ENCODE results near the gene HIF3A. TPM values are rescaled to one million over a fixed set of nuclear protein-coding genes. Genes with fewer than 3 reads are reported as not detected.

HIF3A gene
- total RNA-seq, 3 donors from 2014 or later, result 10.4 to 111 (median 20.6) TPM

DNA sequence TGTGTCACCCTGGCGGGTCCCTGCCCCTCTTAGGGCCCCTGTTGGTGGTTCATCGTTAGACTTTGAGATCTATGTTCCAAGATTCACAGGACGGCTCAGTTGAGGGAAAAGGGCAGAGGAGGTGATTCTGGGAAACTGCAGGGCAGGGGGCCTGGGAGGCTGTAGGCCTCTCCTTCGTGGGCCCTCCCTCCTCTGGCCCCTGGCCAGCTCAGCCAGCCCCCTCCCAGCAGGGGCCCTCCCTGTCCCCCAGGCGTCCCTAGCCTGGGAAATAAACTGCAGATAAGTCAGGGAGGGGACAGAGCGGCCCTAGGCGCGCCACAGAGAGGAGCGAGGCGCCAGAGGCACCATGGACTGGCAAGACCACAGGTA is 6.5 kb downstream of the HIF3A start:
- TF ChIP-seq POLR2AphosphoS5 (IDR thresholded peaks at IDR 0.05) (no peak), POLR2A (IDR thresholded peaks at IDR 0.05) (no peak)
- TF ChIP-seq, protein P1, sequence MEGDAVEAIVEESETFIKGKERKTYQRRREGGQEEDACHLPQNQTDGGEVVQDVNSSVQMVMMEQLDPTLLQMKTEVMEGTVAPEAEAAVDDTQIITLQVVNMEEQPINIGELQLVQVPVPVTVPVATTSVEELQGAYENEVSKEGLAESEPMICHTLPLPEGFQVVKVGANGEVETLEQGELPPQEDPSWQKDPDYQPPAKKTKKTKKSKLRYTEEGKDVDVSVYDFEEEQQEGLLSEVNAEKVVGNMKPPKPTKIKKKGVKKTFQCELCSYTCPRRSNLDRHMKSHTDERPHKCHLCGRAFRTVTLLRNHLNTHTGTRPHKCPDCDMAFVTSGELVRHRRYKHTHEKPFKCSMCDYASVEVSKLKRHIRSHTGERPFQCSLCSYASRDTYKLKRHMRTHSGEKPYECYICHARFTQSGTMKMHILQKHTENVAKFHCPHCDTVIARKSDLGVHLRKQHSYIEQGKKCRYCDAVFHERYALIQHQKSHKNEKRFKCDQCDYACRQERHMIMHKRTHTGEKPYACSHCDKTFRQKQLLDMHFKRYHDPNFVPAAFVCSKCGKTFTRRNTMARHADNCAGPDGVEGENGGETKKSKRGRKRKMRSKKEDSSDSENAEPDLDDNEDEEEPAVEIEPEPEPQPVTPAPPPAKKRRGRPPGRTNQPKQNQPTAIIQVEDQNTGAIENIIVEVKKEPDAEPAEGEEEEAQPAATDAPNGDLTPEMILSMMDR (IDR thresholded peaks at IDR 0.05), result no peak
- H3K4me1 ChIP-seq, result peaks cover 4 to 25% of the 10 kb centered on the region in 2 donors
- no peak overlapping the region for H3K27ac ChIP-seq
- no peaks in the 10 kb centered on the region for H3K27me3 ChIP-seq
- H3K36me3 ChIP-seq, result no peaks in the 10 kb centered on the region
- H3K9me3 ChIP-seq, result peaks cover 0 to 12% of the 10 kb centered on the region in 2 donors
- no peak for DNase-seq (ENCODE audit: low spot score in 2 of 2)
- intact Hi-C loops (cut with DNase I; ENCODE audit: low total_unique reads), result no loop called here
- H3K4me3 ChIP-seq, result peak overlapping the region in 1 of 3 donors; percentile 47

DNA sequence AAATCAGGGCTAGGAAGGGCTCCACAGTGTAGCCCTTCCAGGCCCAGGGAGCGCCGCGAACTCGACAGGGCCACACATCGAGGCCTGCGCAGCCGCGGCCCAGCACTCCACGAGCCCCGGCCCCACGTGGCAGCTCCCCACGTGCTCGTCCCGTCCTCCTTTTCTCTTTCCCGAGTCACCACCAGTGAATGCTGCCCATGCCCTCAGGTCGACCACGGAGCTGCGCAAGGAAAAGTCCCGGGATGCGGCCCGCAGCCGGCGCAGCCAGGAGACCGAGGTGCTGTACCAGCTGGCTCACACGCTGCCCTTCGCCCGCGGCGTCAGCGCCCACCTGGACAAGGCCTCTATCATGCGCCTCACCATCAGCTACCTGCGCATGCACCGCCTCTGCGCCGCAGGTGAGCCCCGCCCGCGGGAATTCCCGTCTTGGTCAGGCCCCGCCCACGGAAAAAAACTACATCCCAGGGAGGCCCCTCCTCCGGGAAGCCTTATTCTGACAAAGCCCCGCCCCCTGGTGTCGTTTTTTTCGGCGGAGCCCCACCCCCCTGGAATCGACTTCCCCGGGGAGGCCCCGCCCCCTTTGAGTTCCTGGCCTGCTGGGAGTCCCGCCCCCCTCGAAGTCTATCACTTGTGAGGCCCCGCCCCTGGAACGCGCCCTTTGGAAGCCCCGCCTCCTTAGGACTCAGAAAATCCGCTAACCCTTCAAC is 7.0 kb downstream of the HIF3A start:
- Histone ChIP-seq H3K36me3 (no peaks in the 10 kb centered on the region), H3K9me3 (peaks cover 0 to 12% of the 10 kb centered on the region in 2 donors), H3K4me1 (peaks cover 4 to 20% of the 10 kb centered on the region in 2 donors), H3K27me3 (no peaks in the 10 kb centered on the region), H3K4me3 (peak overlapping the region in 2 of 3 donors; percentile 13 to 47), H3K27ac (no peak overlapping the region)
- DNase-seq (ENCODE audit: low spot score in 2 of 2), result peak; percentile 54 to 74
- intact Hi-C loops (cut with DNase I; ENCODE audit: low total_unique reads), result no loop called here
- TF ChIP-seq, protein P1 (IDR thresholded peaks at IDR 0.05), result no peak
- TF ChIP-seq POLR2AphosphoS5 (IDR thresholded peaks at IDR 0.05) (no peak), POLR2A (IDR thresholded peaks at IDR 0.05) (no peak)

DNA sequence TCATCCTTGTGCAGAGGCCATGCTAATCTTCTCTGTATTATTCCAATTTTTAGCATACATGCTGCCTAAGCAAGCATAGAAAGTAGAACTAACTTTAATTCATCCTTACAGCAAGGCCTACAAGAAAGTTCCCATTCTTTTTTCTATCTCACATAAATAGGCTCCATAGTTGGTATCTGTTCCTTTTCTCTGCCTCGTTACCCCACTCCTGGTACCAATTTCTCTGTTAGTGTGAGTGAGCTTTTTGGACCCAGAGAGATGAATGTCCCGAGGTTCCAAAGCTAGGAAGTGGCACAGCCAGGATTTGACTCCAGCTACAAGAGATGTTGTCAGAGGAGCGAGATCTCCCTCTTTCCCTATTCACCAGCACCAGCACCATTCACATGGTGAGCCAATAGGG is 9.7 kb downstream of the HIF3A start:
- intact Hi-C loops (cut with DNase I; ENCODE audit: low total_unique reads), result no loop called here
- no peaks in the 10 kb centered on the region for H3K27me3 ChIP-seq
- H3K9me3 ChIP-seq, result peaks cover 0 to 12% of the 10 kb centered on the region in 2 donors
- H3K27ac ChIP-seq, result no peak overlapping the region
- no peak for DNase-seq (ENCODE audit: low spot score in 2 of 2)
- no peaks in the 10 kb centered on the region for H3K4me1 ChIP-seq
- no peak overlapping the region for H3K4me3 ChIP-seq
- TF ChIP-seq POLR2AphosphoS5 (IDR thresholded peaks at IDR 0.05) (no peak), POLR2A (IDR thresholded peaks at IDR 0.05) (no peak)
- TF ChIP-seq, protein P1 (IDR thresholded peaks at IDR 0.05), result no peak
- no peaks in the 10 kb centered on the region for H3K36me3 ChIP-seq

DNA sequence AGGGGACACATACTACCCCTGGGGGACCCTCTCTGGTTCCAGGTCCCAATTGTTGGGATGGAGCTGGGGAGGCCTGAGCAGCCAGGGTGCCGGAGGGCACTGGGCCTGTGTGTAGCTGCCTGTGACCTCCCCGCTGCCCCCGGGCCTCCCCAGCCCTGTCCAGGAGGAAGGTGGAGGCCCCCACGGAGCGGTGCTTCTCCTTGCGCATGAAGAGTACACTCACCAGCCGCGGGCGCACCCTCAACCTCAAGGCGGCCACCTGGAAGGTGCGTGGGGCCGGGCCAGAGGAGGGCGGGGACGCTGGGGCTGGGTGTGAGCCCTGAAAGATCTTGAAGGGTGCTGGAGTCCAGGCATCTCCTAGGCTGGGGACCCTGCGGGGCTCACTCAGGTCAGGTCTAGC is 11.7 kb downstream of the HIF3A start:
- no peaks in the 10 kb centered on the region for H3K36me3 ChIP-seq
- no peak overlapping the region for H3K27ac ChIP-seq
- H3K9me3 ChIP-seq, result peaks cover 0 to 12% of the 10 kb centered on the region in 2 donors
- no peaks in the 10 kb centered on the region for H3K27me3 ChIP-seq
- no peak for DNase-seq (ENCODE audit: low spot score in 2 of 2)
- H3K4me1 ChIP-seq, result no peaks in the 10 kb centered on the region
- no peak for TF ChIP-seq POLR2A (IDR thresholded peaks at IDR 0.05)
- no peak for TF ChIP-seq POLR2AphosphoS5 (IDR thresholded peaks at IDR 0.05)
- TF ChIP-seq, protein P1 (IDR thresholded peaks at IDR 0.05), result no peak
- no peak overlapping the region for H3K4me3 ChIP-seq
- intact Hi-C loops (cut with DNase I; ENCODE audit: low total_unique reads), result no loop called here

DNA sequence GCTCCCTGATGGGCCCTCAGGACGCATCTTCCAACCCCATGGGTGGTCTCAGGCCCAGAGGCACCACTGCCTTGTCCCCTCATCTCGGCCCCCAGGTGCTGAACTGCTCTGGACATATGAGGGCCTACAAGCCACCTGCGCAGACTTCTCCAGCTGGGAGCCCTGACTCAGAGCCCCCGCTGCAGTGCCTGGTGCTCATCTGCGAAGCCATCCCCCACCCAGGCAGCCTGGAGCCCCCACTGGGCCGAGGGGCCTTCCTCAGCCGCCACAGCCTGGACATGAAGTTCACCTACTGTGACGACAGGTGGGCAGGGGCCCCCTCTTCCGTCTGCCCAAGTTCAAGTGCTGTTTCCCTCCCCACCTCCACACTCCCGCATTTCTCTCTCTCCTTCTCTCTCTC is 12.2 kb downstream of the HIF3A start:
- Histone ChIP-seq H3K36me3 (no peaks in the 10 kb centered on the region), H3K4me1 (no peaks in the 10 kb centered on the region), H3K9me3 (peaks cover 0 to 12% of the 10 kb centered on the region in 2 donors), H3K27me3 (no peaks in the 10 kb centered on the region), H3K27ac (no peak overlapping the region), H3K4me3 (no peak overlapping the region)
- no peak for DNase-seq (ENCODE audit: low spot score in 2 of 2)
- intact Hi-C loops (cut with DNase I; ENCODE audit: low total_unique reads), result no loop called here
- no peak for TF ChIP-seq POLR2A (IDR thresholded peaks at IDR 0.05)
- no peak for TF ChIP-seq POLR2AphosphoS5 (IDR thresholded peaks at IDR 0.05)
- TF ChIP-seq, protein P1 (IDR thresholded peaks at IDR 0.05), result no peak

Data from breast epithelium (tissue), 4 donors.